ENCODE results near the gene CHN2.

CHN2 gene

DNA sequence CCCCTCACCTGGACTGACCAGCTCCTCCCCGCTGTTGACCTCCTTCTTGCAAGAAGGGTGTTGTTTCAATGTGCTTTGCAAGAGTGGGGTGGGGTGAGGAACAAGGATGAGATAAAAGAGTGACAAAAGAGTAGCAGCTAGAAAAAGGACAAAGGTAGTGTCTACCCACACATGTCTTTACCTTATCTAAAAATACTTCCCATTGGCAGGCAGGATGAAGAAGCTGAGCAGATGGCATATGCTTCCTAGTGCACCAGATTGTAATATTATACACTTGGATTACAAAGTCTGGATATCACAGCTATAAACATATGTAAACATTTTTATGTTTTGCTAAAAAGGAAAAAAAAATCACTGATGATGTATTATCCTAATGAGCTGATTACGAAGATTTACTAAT, 34.5 kb downstream of the CHN2 start:
- no peak for DNase-seq

DNA sequence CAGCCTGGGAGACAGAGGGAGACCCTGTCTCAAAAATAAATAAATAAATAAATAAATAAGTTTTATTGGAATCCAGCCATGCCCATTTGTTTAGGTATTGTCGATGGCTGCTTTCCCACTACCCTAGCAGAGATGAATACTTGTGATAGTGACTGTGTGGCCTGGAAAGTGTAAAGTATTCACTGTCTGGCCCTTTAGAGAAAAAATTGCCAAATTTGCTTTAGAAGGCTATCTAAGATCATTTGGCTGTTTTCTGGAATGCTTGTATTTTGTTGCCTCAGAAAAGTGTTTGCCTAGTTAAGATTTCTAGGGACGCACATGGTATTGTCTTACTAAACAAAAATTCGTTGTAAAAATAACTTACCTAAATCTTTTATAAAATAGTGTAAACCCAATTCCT, 35.4 kb downstream of the CHN2 start:
- no peak for DNase-seq

GRCh38 chr7:29230871-29231345, 36.3 kb downstream of the CHN2 start:
- DNase-seq: no peak

- DNase-seq: no peak
Measured at GRCh38 chr7:29231671-29232232, 37.2 kb downstream of the CHN2 start.

DNA sequence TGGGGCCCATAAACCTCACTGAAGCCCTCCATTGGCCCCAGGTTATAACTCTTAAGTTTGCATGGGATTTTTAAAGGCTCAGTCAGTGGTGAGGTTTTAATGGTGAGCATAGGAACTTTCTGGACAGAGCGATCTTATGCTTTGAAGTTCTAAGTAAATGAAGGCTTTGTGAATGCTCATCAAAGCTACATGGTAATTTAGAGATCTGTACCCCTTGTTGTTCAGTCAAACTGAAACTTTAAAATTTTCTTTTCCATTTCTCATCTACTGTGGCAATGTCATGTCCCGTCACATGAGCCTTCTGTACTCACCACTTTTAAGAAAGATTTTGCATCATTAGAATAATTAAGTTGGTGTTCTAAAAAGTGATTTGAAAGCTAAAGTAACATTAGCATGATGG, 39.9 kb downstream of the CHN2 start:
- no peak for DNase-seq

DNA sequence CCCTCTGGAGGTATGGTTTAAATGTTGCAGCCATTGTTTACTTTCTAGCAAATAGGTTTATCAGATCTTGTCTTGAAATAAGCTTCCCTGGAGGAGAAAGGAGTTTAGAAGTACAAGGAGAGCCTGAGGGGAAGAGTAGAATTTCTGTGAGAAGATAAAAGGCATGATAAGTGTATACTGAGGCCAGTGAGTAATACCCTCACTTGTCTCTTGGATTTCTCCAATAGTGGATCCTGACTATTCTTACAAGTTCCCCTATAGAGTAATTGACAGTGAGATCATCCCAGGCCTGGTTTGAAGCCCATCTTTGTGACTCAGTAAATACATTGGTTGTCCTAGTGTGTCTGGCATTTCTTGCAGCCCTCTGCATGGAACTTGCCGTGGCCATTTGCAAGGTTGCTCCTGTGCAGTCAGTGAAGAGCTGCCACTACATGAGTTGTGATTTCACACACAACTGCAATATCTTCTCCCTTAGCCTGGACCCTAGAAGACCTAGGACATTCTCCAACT, 41.6 kb downstream of the CHN2 start:
- no peak for DNase-seq

DNA sequence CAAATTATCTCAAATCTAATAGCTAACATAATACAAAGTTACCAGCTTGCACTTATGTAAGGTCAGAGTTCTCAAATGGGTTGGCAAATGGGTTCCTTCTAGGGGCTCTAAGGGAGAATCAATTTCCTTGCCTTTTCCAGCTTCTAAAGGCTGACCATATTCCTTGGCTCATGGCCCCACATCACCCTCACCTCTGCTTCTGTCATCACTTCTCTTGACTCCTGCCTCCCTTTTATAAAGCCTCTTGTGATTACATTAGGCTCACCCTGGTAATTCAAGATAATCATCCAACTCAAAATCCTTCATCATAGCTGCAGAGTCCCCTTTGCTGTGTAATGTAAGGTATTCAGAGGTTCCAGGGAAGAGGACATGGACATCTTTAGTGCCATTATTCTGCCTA, 42.1 kb downstream of the CHN2 start:
- no peak for DNase-seq

DNA sequence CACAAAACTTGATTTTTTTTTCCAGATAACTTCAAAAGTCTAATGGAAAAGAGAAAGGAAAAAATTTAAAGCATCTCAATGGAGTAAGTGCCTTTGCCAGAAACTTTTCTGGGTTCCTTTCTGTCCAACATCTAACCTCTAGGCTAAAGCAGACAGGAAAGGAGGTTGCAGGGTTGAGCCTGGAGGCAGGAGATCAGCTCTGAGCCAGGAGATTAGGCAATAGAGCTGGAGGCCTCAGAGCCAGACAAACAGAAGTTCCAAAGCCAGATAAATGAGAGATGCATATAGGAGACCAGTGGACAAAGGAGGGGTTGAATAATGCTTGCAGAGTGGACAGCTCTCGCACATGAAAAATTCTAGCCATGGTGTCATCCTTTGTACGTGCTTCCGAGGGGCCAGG, 42.9 kb downstream of the CHN2 start:
- DNase-seq: no peak

- DNase-seq: no peak
Measured at GRCh38 chr7:29239638-29240037, 45.1 kb downstream of the CHN2 start.

DNA sequence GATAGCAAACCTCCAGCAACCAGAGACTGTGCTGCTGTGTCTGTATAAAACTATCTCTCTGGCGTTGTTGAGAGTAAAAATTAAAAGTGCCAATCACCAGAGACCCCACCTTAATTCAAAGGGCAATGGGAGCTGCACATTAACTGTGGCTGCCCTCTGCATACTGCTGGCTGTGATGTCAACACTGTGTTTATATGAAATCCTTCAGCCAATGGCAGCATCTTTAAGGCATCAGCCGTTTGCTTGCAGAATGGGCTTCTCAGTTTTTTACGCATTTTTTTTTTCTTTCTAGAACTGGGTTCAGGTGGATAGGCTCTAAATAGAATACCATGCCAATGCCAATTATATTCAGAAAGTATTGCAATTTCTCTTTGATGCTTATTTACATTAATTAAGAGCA, 47.7 kb downstream of the CHN2 start:
- no peak for DNase-seq

GRCh38 chr7:29243910-29244655, 49.5 kb downstream of the CHN2 start:
- no peak for DNase-seq

- no peak for DNase-seq
Measured at GRCh38 chr7:29247224-29247962, 52.8 kb downstream of the CHN2 start.

DNA sequence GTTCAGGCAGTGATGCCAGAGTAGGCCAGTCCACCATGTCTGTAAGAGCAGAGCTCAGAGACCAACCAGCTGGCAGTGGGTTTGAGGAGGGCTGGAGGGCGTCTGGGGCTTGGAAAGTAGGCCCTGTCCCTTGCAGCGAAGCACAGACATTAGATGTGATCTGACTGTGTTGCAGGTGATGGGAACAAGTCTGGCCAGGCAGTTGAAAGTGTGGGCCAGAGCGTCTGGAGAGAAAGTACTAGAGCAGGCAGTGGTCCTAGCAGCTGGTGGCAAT, 53.3 kb downstream of the CHN2 start:
- no peak for DNase-seq

GRCh38 chr7:29248713-29249382, 54.3 kb downstream of the CHN2 start:
- no peak for DNase-seq

DNA sequence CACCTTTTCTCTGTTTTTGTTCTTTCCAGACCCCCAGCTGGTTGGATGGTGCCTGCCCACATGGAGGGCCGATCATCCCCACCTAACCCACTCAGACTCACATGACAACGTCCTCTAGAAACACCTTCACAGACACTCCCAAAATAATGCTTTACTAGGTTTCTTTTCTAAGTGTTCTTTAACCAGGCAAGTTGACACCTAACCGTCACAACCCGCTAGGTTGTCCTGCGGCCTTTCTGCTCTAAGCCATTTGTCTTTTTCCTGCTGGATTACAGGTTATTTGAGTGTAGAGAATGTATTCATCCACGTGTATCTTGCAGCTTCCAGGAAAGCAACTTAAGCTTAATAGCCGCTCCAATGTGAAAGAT, 54.8 kb downstream of the CHN2 start:
- DNase-seq: no peak

GRCh38 chr7:29249860-29250259, 55.3 kb downstream of the CHN2 start:
- no peak for DNase-seq

GRCh38 chr7:29253225-29253624, 58.6 kb downstream of the CHN2 start:
- no peak for DNase-seq

GRCh38 chr7:29254591-29254990, 60.0 kb downstream of the CHN2 start:
- DNase-seq: no peak

- no peak for DNase-seq
Measured at GRCh38 chr7:29255199-29255878, 60.8 kb downstream of the CHN2 start.

GRCh38 chr7:29255906-29256692, 61.5 kb downstream of the CHN2 start:
- no peak for DNase-seq

- DNase-seq: no peak
Measured at GRCh38 chr7:29256693-29257002, 62.1 kb downstream of the CHN2 start.

GRCh38 chr7:29258951-29259350, 64.4 kb downstream of the CHN2 start:
- no peak for DNase-seq

Data from T-helper 9 cell (primary cell).